HL-60 (cell line): Measurements from ENCODE around the gene NCL.
"Not testable (repeated sequence)": the region's sequence is repeated elsewhere in the genome, so short reads cannot be mapped to it uniquely, and the experiment has no call there.

Source experiments
- DNase-seq, 2 experiments: peaks; one replicate each; pipeline ENCODE4 v3.0.0-alpha.2; 2010 to 2020; ENCODE audit warnings: low read depth in 1 of 2, low spot score in 1 of 2
- H3K27ac ChIP-seq: fragments of 250-450 bp; sonication (Bioruptor Pico); replicated peaks from 2 replicates; pipeline ENCODE4 v1.5.1; 2020; ENCODE audit warnings: mild to moderate bottlenecking, moderate library complexity
- H3K27me3 ChIP-seq: fragments of 250-450 bp; sonication (Bioruptor Pico); 2 replicates; pipeline ENCODE4 v1.5.1; 2021; ENCODE audit warnings: mild to moderate bottlenecking, moderate library complexity; ENCODE audit not compliant: insufficient read depth, poor library complexity, severe bottlenecking
- H3K4me3 ChIP-seq: replicated peaks from 2 replicates; pipeline ENCODE4 v1.5.1; 2011; ENCODE audit warnings: mild to moderate bottlenecking, control low read depth, low read length; ENCODE audit not compliant: insufficient read depth
- GABPA ChIP-seq: IDR thresholded peaks from 2 replicates; pipeline ENCODE4 v1.6.1; 2012; ENCODE audit warnings: low read depth
- POLR2AphosphoS5 ChIP-seq: IDR thresholded peaks from 2 replicates; pipeline ENCODE4 v1.6.1; 2012; ENCODE audit warnings: low read depth
- SPI1 ChIP-seq: IDR thresholded peaks from 2 replicates; pipeline ENCODE4 v1.6.1; 2012; ENCODE audit warnings: low read depth, mild to moderate bottlenecking, borderline replicate concordance
- TF ChIP-seq, protein P1 (sequence below): IDR thresholded peaks from one replicate; pipeline ENCODE4 v1.5.1; 2011; ENCODE audit warnings: low read length, control low read depth, inconsistent platforms; ENCODE audit not compliant: insufficient read depth
- TF ChIP-seq, protein P2 (sequence below): IDR thresholded peaks from 2 replicates; pipeline ENCODE4 v1.6.1; 2012; ENCODE audit warnings: low read depth; ENCODE audit not compliant: insufficient replicate concordance

Gene NCL

DNA sequence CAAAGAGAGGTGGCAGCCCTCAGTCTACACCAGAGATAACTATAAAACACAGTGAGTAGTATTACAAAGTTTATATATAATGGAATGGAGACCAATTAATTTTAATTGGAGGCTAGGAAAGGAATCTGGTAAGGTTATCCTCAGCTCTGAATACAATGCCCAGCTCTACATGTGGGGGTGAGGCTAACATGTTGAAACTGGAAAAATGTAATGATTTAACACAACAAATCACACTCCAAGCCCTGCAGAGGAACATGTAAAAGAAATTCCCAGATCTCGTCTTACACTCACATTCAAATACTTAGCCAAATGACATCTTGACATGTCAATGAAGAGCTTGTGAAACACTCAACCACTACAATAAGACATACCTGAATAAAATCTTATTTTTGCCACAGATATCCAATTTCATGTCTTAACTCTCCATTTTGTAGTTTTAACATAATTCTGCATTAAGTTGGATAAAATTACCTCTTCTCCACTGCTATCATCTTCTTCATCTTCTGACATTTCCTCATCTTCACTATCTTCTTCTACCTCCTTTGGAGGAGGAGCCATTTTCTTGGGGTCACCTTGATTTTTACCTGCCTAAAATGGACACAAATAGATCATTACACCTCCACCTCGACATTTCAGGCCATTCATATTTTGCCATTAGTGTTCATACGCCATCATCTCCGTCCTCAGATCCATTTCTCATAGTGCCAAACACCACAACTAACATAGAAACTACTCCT is 1.4 kb downstream of the NCL start:
- Histone ChIP-seq H3K27me3 (no peaks in the 10 kb centered on the region), H3K4me3 (peak overlapping the region; percentile 92), H3K27ac (peak overlapping the region; percentile 99)
- peak in 1 of 2 experiments; percentile 25 for DNase-seq
- TF ChIP-seq GABPA = no peak
- TF ChIP-seq, protein P1, sequence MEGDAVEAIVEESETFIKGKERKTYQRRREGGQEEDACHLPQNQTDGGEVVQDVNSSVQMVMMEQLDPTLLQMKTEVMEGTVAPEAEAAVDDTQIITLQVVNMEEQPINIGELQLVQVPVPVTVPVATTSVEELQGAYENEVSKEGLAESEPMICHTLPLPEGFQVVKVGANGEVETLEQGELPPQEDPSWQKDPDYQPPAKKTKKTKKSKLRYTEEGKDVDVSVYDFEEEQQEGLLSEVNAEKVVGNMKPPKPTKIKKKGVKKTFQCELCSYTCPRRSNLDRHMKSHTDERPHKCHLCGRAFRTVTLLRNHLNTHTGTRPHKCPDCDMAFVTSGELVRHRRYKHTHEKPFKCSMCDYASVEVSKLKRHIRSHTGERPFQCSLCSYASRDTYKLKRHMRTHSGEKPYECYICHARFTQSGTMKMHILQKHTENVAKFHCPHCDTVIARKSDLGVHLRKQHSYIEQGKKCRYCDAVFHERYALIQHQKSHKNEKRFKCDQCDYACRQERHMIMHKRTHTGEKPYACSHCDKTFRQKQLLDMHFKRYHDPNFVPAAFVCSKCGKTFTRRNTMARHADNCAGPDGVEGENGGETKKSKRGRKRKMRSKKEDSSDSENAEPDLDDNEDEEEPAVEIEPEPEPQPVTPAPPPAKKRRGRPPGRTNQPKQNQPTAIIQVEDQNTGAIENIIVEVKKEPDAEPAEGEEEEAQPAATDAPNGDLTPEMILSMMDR = no peak
- no peak for TF ChIP-seq POLR2AphosphoS5
- TF ChIP-seq, protein P2, sequence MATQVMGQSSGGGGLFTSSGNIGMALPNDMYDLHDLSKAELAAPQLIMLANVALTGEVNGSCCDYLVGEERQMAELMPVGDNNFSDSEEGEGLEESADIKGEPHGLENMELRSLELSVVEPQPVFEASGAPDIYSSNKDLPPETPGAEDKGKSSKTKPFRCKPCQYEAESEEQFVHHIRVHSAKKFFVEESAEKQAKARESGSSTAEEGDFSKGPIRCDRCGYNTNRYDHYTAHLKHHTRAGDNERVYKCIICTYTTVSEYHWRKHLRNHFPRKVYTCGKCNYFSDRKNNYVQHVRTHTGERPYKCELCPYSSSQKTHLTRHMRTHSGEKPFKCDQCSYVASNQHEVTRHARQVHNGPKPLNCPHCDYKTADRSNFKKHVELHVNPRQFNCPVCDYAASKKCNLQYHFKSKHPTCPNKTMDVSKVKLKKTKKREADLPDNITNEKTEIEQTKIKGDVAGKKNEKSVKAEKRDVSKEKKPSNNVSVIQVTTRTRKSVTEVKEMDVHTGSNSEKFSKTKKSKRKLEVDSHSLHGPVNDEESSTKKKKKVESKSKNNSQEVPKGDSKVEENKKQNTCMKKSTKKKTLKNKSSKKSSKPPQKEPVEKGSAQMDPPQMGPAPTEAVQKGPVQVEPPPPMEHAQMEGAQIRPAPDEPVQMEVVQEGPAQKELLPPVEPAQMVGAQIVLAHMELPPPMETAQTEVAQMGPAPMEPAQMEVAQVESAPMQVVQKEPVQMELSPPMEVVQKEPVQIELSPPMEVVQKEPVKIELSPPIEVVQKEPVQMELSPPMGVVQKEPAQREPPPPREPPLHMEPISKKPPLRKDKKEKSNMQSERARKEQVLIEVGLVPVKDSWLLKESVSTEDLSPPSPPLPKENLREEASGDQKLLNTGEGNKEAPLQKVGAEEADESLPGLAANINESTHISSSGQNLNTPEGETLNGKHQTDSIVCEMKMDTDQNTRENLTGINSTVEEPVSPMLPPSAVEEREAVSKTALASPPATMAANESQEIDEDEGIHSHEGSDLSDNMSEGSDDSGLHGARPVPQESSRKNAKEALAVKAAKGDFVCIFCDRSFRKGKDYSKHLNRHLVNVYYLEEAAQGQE = no peak
- no peak for TF ChIP-seq SPI1

DNA sequence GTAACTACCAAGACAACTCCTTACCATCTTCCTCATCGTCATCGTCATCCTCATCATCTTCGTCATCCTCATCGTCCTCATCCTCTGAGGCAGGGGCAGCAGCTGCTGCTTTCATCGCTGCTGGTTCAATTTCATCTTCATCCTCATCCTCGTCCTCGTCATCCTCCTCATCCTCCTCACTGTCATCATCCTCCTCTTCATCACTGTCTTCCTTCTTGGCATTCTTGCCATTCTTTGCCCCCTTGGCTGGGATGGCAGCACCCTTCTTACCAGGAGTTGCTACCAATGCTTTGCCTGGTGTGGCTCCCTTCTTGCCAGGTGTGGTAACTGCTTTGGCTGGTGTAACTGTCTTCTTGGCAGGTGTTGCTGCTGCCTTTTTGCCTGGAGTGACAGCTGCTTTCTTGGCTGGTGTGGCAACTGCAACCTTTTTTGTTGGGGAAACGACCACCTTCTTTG is 2.7 kb downstream of the NCL start:
- peak in 1 of 2 experiments; percentile 43 for DNase-seq
- Histone ChIP-seq H3K27ac (no peak overlapping the region), H3K27me3 (no peaks in the 10 kb centered on the region), H3K4me3 (peak overlapping the region; percentile 1; the same call in 1 of the 2 replicates)
- peak; percentile 59 for TF ChIP-seq POLR2AphosphoS5
- TF ChIP-seq SPI1 = no peak

DNA sequence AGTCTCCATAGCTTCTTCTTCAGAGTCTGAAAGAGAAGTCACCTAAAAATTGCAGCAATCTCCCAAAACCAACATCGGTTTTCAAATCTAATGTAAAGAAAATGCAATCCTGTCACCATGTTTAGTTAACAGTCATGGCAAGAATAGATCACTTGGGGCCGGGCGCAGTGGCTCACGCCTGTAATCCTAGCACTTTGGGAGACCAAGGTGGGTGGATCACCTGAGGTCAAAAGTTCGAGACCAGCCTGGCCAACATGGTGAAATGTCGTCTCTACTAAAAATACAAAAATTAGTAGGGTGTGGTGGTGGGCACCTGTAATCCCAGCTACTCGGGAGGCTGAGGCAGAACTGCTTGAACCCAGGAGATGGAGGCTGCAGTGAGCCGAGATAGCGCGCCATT is 3.4 kb downstream of the NCL start:
- not testable (repeated sequence) for H3K27me3 ChIP-seq, H3K4me3 ChIP-seq, DNase-seq, H3K27ac ChIP-seq

DNA sequence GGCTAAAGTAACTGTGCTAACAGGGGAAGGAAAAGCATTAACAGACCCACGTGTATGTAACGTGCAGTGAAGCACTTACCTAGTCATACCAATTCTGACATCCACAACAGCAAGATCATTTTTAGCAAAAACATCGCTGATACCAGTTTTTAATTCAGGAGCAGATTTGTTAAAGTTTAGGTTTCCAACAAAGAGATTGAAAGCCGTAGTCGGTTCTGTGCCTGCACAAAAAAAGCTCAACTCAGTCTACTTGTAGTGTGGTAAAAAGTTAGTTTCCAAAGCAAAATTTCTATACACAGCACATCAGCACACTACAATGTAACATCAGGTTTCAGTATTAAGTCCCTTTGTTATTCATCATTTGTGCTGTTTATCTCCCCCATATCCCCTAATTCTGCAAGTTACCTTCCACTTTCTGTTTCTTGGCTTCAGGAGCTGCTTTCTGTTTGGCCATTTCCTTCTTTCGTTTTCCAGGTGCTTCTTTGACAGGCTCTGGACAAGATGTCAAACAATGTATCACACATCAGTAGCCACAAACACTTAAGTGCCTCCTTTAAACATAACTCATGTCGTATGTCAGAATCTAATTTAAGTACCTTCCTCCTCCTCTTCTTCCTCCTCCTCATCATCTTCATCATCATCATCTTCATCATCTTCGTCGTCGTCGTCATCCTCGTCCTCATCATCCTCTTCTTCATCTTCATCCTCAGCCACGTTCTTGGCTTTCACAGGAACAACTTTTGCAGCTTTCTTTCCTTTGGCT is 4.0 kb downstream of the NCL start:
- Histone ChIP-seq H3K27me3 (no peaks in the 10 kb centered on the region), H3K4me3 (no peak overlapping the region), H3K27ac (no peak overlapping the region)
- DNase-seq = peak in 1 of 2 experiments; percentile 42
- no peak for TF ChIP-seq POLR2AphosphoS5
- TF ChIP-seq, protein P2 = no peak
- TF ChIP-seq GABPA = no peak
- TF ChIP-seq, protein P1 = no peak
- TF ChIP-seq SPI1 = no peak
